ENCODE measurements around the gene SCTR.

Gene SCTR

DNA sequence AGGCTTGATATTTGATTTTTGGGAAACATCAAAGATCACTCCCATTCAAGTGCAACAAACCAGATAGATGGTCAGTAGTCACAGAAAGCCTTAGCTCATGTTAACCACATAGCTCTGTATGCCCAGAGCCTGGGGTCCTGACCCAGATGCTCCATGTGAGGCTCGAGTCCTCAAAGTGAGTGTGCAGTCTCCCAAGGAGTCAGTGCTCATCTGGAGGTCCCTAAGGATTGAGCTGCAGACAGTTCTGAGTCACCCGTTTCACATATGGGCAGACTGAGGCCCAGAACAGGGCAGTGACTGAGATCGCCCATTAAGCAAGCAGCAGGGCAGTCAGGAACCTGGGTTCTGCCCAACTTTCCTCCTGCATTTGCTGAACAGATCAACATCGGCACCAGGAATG lies 83.4 kb downstream of the SCTR start:
- no peak for DNase-seq

DNA sequence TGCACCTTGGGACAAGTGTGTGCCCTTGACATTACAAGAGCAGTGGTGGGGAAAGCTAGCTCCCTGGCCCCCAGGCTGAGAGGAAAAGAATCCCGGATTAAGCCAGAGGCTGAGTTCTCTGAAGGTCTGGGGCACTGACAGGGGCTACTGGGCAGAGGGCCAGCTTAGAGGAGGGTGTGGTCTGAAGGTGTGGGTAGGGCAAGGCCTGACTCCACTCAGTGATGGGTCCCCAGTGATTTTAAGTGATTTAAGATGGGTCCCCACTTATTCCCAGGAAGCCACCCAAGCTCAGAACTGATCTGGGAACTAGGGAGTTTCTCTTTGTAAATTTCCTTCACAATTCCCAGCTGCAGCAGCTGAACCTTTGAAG lies 83.8 kb downstream of the SCTR start:
- DNase-seq: no peak

GRCh38 chr2:119439574-119440500 lies 84.4 kb downstream of the SCTR start:
- no peak for DNase-seq

- DNase-seq: no peak
Measured at GRCh38 chr2:119438726-119439284, 85.5 kb downstream of the SCTR start.

DNA sequence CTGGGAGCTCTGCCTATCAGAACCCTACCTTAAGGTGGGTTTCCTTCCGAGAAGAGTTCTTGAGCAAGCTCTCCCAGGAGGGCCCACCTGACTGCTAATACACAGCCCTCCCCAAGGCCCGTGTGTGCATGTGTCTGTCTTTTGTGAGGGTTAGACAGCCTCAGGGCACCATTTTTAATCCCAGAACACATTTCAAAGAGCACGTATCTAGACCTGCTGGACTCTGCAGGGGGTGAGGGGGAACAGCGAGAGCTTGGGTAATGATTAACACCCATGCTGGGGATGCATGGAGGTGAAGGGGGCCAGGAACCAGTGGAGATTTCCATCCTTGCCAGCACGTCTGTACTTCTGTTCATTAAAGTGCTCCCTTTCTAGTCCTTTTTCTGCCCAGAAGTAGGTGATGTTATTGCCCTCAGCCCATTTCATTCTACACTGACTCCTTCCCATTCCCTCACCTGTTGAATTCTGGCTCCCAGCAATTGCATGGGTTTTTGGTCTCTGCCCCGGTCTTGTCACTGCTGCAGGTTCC lies 86.1 kb downstream of the SCTR start:
- DNase-seq: no peak

GRCh38 chr2:119436993-119437772 lies 87.1 kb downstream of the SCTR start:
- DNase-seq: no peak

DNA sequence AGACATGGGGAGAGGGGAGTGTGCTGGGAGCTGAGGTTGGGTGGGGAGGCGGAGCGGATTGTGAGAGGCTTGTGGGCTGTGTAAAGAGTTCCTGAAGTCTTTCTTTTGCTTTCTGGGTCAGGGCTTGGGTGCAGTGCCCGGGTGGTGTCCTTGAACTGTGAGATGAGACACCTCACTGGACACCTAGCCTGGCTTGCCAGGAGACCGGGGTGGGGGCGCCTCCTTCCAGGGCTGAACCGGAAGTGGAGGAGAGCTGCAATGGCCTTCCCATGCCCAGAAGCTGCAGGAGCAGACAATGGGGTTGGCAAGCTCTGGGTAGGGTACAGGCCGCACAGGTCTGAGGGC lies 88.4 kb downstream of the SCTR start:
- no peak for DNase-seq

DNA sequence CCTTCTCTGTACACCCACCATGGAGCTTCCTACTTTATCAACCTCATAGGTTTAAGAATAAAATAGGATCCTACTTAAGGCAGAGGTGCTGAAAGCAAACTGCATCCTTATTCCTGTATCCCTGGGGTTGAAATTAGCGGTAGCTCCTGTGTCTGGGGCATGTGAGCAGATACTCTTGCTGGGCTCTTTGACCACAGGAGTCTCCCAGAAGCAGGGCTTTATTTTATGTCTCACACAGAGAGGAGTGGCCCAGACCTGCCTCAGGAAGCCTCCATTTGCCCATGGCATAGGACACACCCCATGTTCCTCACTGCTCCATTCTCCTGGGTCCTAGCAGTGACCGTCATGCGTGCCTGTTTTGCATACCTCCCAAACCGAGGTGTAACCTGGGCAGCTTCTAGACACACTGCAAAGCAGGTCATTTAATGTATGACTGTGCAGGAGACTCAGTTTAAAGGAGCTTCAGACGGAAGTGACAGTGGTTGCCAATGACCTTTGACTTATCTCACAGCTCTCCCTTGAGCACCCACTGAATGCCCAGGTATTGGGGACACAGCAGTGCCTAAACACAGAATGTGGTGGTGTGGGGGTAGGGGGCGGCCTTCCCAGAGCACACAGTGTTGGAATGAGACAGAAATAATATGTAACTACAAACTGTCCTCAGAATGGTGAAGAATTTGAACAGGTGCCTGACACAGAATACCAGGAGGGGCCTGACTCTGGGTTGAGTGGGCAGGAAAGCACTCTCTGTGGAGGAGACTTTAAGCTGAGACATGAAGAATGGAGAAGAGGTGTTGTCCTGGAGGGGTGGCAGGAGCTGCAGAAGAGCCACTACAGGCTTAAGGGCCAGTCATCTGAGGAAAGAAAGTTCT lies 89.0 kb downstream of the SCTR start:
- DNase-seq: no peak

DNA sequence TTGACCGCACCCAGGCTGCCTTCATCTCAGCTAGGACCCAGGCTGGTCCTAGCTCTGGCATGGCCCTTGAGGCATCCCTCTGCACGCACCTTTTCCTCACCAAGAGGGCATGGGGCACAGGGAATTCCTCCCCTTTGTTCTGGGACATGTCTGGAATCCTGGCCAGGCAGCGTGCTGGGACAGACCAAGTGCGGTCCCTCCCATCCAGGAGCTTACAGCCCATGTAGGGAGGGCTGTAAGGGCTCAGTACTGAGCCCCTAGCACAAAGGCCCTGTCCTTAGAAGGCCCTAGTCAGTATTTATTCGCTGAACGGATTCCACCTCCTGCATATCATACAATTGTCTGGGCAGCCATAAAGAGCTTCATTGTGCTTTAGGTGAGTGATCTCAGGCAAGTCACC lies 89.6 kb downstream of the SCTR start:
- DNase-seq: no peak

DNA sequence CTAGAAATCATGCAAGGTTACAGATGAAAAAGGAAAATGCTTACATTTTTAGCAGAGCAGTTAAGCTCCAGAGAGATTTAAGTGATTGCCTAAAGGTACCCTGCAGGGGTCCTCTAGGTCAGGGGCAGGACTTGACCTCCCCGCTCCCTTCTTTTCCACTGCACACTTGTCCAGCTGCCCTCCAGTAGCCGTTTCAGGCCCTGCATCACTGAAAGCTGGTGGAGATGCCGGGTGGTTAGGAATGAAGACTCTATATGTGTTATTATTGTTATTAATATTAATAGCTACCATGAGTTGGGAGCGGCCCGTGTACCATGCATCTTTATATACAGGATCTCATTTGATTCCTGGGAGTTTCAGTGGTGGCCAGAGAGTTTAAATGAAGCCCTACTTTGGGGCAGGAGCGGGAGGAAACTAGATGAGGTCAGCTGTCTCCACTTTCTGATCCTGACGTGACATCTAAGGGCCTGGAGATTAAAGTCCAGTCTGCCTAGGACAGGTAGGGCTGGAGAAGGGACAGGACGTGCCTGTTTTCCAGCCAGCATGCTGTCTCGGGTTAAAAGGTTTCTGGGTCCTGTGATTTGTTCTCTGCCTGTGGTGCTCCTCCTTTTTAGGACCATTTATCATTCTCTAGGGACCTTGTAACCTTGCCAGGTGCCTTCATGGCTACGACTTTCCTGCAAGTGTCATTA lies 90.5 kb downstream of the SCTR start:
- DNase-seq: no peak

- no peak for DNase-seq
Measured at GRCh38 chr2:119432851-119433522, 91.3 kb downstream of the SCTR start.

DNA sequence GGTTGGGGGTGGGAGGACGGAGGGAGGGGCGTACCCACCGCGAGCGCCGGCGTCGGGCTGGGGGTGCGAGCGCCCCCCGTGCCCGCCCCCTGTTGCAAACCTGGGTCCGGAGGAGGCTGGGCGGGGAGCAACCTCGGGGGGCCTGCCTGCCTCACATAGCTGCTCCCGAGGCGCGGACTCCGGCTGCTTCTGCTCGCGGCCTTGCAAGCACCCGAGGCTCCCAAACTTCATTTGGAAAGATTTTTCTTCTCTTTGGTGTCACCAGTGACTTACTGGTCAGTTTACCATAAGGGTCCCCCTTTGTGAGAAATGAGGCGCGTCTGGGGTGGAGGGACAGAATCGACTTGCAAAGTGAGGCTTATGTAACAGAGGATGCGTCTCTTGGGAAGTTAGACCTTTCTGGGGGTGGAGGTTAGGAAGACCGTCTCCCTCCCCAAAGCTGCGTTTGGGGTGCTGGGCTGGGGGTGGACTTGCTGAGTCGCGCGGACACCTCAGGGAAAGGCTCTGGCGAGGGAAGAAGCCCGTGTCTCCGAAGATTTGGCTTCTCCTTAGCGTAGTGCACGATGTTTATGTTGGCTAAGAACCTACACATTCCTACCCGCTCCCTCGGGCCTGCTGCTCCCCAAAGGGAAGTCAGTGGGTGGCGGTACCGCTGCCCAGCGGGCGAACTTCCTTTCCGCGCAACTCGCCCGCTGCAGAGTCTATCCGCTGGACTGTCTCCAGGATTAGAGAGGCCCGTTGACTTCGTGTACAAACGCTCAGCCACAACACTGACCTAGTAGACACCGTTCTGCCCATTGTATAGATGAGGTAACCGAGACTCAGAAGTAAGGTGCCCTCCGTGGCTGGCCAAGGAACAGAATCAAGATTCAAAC lies 92.1 kb downstream of the SCTR start:
- DNase-seq: no peak

DNA sequence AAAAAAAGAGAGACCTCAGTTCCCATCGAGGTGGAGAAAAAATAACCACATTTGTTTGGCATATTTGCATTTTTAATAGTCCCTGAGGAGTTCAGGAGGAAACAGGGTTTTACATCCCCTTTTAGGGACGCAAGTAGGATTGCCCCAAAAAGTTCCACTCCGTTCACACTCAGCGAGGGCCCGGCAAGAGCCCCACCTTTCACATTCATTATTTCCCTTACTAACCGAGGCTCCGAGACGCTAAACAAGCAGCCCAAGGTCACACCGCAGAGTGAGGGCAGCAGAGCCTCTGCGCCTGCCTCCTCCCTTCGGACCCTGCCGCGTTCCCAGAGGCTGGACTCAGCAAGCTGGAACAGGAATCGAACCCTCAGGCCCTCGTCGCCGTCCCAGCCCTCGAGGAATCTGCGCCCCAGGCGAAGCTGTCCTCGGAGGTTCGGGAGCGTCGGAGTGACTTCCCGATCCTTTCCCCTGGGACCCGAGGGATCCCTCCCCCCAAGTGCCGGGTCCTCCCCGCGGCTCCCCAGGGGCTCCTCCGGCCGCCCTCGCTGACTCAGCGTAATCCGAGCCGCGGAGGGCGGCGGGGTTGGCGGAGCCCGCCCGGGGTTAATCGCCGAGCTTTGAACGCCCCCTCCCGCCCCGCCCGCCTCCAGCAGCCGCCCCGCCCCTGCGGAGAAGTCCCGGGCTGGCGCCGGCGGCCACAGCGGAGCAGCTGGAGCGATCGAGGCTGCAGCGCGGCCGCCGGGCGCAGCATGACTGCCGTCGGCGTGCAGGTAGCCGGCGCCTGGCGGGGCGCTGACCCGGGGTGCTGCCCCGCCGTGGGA lies 92.9 kb downstream of the SCTR start, which contains the start of gene TMEM37:
Gene TMEM37 (plus strand): TSS at position 700 of the 821 bp plus-strand sequence. CDS start 50 bp downstream, at position 750.
- peak; percentile 37 for DNase-seq

DNA sequence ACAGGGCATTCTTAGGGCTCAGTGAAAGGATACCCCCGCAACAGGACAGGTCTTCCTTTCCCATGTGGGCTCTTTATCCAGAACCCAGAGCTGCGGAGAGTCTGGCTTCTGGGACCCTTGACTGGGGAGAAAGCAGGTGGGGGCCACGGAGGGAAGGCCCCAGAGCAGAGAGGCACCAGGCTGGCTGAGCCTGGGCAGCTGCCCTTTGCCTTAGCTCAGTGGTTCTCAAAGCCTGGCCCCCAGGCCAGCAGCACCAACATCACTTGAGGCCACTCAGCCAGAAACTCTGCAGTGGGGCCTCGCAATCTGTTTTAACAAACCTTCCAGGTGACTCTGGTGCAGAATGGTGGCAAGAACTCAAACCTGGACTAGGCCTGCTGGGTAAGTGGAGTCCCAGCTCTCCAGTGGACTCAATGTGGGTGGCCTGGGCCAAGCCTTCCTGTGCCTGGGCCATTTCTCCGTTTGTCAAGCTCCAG lies 94.2 kb downstream of the SCTR start:
- no peak for DNase-seq

DNA sequence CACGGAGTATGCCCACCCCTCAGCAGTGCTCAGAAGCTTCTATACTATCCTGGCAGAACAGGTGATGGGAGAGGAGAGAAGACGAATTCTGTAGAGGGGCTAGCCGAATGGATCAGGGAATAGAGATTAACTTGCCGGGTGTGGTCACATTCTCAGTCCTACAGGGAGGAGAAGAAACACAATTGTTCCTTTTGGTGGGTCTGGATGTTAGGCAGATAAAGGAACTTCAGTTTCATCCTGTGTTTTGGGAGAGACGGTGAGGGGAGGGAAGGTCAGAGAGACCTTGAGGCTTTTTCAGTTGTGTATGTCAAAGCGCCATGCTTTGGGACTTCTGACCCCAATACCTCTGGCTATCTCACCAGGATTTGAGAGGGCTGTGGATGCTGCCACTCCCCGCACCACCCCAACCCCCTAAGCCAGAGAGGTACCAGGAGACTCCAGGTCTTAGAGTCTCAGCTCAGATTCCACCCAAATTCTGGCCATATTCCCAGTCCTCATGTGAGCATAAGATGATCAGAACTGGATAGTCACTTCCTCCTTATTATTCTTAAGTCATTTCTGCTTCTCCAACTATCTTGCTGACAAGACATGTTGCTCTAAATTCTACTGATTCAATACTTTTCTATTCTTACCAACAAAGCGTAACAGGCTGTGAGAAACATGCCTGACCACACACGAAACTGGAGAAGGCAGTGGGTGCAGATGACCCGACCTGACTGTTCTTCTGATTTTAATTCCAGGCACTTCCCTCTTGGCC lies 94.9 kb downstream of the SCTR start:
- no peak for DNase-seq

DNA sequence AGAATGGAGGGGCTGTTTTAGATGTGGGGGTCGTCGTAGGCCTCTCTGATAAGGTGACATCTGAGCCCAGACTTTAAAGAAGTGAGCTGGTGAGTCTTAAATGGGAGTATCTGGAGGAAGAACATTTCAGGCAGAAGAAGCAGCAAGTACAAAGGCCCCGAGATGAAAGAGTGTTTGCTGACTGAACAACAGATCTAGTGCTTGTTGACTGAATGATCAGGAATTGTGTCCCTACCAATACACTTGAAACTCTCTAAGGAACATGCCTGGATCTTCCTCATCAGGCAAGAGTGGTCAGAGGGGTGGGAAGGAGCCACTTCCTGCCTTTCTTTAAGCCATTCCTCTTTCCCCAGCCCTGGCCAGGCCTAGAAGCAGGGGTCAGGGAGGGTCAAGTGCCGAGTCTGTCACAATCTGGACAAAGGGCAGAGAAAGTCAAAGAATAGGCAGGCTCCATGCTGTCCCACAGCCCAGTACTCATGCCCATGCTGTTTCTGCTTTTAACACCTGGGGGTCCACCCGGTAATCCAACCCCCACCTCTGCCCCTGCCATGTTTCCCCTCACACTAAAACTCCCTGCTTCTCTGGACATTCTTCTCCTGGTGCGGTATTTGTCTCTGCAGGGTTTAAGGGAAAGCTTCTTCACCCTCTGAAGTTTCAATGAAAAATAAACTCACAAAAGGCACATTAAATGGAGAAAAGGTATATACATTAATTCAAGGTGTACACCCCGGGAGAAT lies 95.6 kb downstream of the SCTR start:
- no peak for DNase-seq

- no peak for DNase-seq
Measured at GRCh38 chr2:119427756-119428155, 96.5 kb downstream of the SCTR start.

All from NCI-H2227 treated with DMSO at 0.1 percent for 48 hours (cell line).